Suprapubic skin (tissue), 3 donors: ENCODE results near the gene C1QTNF5.

Source experiments
- EP300 ChIP-seq: sonication (generic); formaldehyde crosslinking; IDR thresholded peaks from one replicate; pipeline ENCODE4 v1.6.1; 2017; ENCODE audit warnings: antibody characterized with exemption
- POLR2A ChIP-seq, 2 donors: fragments of 450-650 bp; IDR thresholded peaks; one replicate each; pipeline ENCODE4 v1.6.1; 2017; ENCODE audit warnings: antibody characterized with exemption in 2 of 2, mild to moderate bottlenecking in 2 of 2, moderate library complexity in 2 of 2
- TF ChIP-seq, protein P1 (sequence below), 2 donors: fragments of 200-600 bp in 1 of 2; fragments of 450-650 bp in 1 of 2; sonication (generic) in 1 of 2; IDR thresholded peaks; one replicate each; pipeline ENCODE4 v1.5.1; 2016 to 2019; ENCODE audit warnings: antibody characterized with exemption in 2 of 2, mild to moderate bottlenecking in 1 of 2, moderate library complexity in 1 of 2

GRCh38 chr11:119376197-119376847 lies 35.6 kb upstream of the C1QTNF5 start:
- TF ChIP-seq, protein P1, sequence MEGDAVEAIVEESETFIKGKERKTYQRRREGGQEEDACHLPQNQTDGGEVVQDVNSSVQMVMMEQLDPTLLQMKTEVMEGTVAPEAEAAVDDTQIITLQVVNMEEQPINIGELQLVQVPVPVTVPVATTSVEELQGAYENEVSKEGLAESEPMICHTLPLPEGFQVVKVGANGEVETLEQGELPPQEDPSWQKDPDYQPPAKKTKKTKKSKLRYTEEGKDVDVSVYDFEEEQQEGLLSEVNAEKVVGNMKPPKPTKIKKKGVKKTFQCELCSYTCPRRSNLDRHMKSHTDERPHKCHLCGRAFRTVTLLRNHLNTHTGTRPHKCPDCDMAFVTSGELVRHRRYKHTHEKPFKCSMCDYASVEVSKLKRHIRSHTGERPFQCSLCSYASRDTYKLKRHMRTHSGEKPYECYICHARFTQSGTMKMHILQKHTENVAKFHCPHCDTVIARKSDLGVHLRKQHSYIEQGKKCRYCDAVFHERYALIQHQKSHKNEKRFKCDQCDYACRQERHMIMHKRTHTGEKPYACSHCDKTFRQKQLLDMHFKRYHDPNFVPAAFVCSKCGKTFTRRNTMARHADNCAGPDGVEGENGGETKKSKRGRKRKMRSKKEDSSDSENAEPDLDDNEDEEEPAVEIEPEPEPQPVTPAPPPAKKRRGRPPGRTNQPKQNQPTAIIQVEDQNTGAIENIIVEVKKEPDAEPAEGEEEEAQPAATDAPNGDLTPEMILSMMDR (IDR thresholded peaks at IDR 0.05), result no peak
- TF ChIP-seq POLR2A (IDR thresholded peaks at IDR 0.05), result no peak
- TF ChIP-seq EP300, result no peak
